CD4-positive, alpha-beta memory T cell (primary cell): ENCODE data around the gene CFAP53. TPM values are rescaled to one million over a fixed set of nuclear protein-coding genes. Genes with fewer than 3 reads are reported as not detected.

Experiments used
- CTCF ChIA-PET: fragments of 350-600 bp; sonication (Branson Sonifier 250); formaldehyde crosslinking; loops from one replicate; lab custom pipeline; 2021; ENCODE audit warnings: inconsistent platforms; ENCODE audit not compliant: partially characterized antibody; lab: Charles Lee
- POLR2A ChIA-PET: fragments of 350-600 bp; sonication (Branson Sonifier 250); formaldehyde crosslinking; loops from one replicate; lab custom pipeline; 2021; ENCODE audit not compliant: partially characterized antibody; lab: Charles Lee
- DNase-seq, 5 donors: peaks; one replicate each; pipeline versions ENCODE4 v3.0.0 to v3.0.0-alpha.2; 2020 to 2022; ENCODE audit warnings: mixed read lengths in 1 of 5
- H3K27ac ChIP-seq: one replicate; pipeline ENCODE4 v1.7.0; 2013; ENCODE audit warnings: low read depth, low read length
- H3K27me3 ChIP-seq: 2 replicates; pipeline ENCODE4 v1.7.0; 2013; ENCODE audit warnings: mild to moderate bottlenecking, low read length, moderate library complexity; ENCODE audit not compliant: insufficient read depth
- H3K36me3 ChIP-seq: 2 replicates; pipeline ENCODE4 v1.7.0; 2013; ENCODE audit warnings: mild to moderate bottlenecking, low read length, moderate library complexity; ENCODE audit not compliant: insufficient read depth
- H3K4me1 ChIP-seq: 2 replicates; pipeline ENCODE4 v1.7.0; 2013; ENCODE audit warnings: mild to moderate bottlenecking, low read length, moderate library complexity; ENCODE audit not compliant: insufficient read depth
- H3K4me3 ChIP-seq, 2 donors: one replicate each; pipeline ENCODE4 v1.7.0; 2013; ENCODE audit warnings: low read length in 2 of 2, mild to moderate bottlenecking in 1 of 2
- H3K9me3 ChIP-seq, 2 donors: one replicate each; pipeline ENCODE4 v1.7.0; 2013; ENCODE audit warnings: low read length in 2 of 2, control low read depth in 1 of 2; ENCODE audit not compliant: control insufficient read depth in 1 of 2
- H3K27ac Mint-ChIP-seq, 7 donors: one replicate each; pipeline ENCODE4 v1.8.0; 2020 to 2021; ENCODE audit warnings: mixed read lengths in 7 of 7, mild to moderate bottlenecking in 6 of 7, inconsistent platforms in 3 of 7, moderate library complexity in 3 of 7
- H3K27me3 Mint-ChIP-seq, 2 donors: one replicate each; pipeline ENCODE4 v1.8.0; 2020 to 2021; ENCODE audit warnings: mixed read lengths in 2 of 2
- H3K36me3 Mint-ChIP-seq, 2 donors: one replicate each; pipeline ENCODE4 v1.8.0; 2020 to 2021; ENCODE audit warnings: mixed read lengths in 2 of 2, inconsistent platforms in 1 of 2, mild to moderate bottlenecking in 1 of 2
- H3K4me1 Mint-ChIP-seq, 4 donors: one replicate each; pipeline ENCODE4 v1.8.0; 2020 to 2021; ENCODE audit warnings: mixed read lengths in 4 of 4, mild to moderate bottlenecking in 1 of 4
- H3K4me3 Mint-ChIP-seq, 8 donors: one replicate each; pipeline ENCODE4 v1.8.0; 2020 to 2021; ENCODE audit warnings: mixed read lengths in 8 of 8, mild to moderate bottlenecking in 7 of 8, moderate library complexity in 6 of 8, inconsistent platforms in 3 of 8
- H3K9me3 Mint-ChIP-seq, 8 donors: one replicate each; pipeline ENCODE4 v1.8.0; 2020 to 2021; ENCODE audit warnings: mixed read lengths in 8 of 8, mild to moderate bottlenecking in 5 of 8, inconsistent platforms in 3 of 8, moderate library complexity in 1 of 8
- intact Hi-C: fragments of 100-400 bp; cut with micrococcal nuclease; formaldehyde crosslinking; loops from one replicate; pipeline ENCODE4 v1.15.1; 2023
- polyA plus RNA-seq, 2 donors: library from polyadenylated mRNA; unstranded; fragments of 300-500 nt; fragmentation: Illumina TruSeq; gene quantifications; one replicate each; pipeline ENCODE4 v1.2.3, GENCODE V29; 2021
- total RNA-seq, 2 experiments: library from RNA; stranded (reverse); gene quantifications; one replicate each; pipeline ENCODE4 v1.2.3, GENCODE V29; 2021

The CFAP53 gene
- total and polyA plus RNA-seq, 4 experiments from 2014 or later = 0.10 to 1.6 (median 0.76) TPM

- H3K9me3 Mint-ChIP-seq = peaks cover 0 to 2% (median 0%) of the 10 kb centered on the region in 8 donors
- no peaks in the 10 kb centered on the region for H3K27me3 Mint-ChIP-seq
- H3K4me3 ChIP-seq = no peak overlapping the region
- peaks cover 30 to 72% of the 10 kb centered on the region in 2 donors for H3K36me3 Mint-ChIP-seq
- H3K4me1 ChIP-seq = peaks cover 30% of the 10 kb centered on the region
- intact Hi-C loops = loop anchor here (5.0 to 10.0 kb wide), 4 partner anchors 473 to 1748 kb away; partner anchors contain the start of genes ACAA2, CTIF and MEX3C
- no peaks in the 10 kb centered on the region for H3K27me3 ChIP-seq
- CTCF ChIA-PET = no interaction called here
- no peak overlapping the region for H3K27ac ChIP-seq
- POLR2A ChIA-PET = no interaction called here
- H3K27ac Mint-ChIP-seq = peak overlapping the region in 2 of 7 donors; percentile 67 to 91
- peaks cover 33 to 63% (median 47%) of the 10 kb centered on the region in 4 donors for H3K4me1 Mint-ChIP-seq
- H3K4me3 Mint-ChIP-seq = peak overlapping the region in 2 of 8 donors; percentile 47 to 49
- no peaks in the 10 kb centered on the region for H3K9me3 ChIP-seq
- peaks cover 22% of the 10 kb centered on the region for H3K36me3 ChIP-seq
- DNase-seq = peak in 1 of 5 donors; percentile 42
Observed at GRCh38 chr18:50285071-50285470, 18.8 kb upstream of the CFAP53 start.

DNA sequence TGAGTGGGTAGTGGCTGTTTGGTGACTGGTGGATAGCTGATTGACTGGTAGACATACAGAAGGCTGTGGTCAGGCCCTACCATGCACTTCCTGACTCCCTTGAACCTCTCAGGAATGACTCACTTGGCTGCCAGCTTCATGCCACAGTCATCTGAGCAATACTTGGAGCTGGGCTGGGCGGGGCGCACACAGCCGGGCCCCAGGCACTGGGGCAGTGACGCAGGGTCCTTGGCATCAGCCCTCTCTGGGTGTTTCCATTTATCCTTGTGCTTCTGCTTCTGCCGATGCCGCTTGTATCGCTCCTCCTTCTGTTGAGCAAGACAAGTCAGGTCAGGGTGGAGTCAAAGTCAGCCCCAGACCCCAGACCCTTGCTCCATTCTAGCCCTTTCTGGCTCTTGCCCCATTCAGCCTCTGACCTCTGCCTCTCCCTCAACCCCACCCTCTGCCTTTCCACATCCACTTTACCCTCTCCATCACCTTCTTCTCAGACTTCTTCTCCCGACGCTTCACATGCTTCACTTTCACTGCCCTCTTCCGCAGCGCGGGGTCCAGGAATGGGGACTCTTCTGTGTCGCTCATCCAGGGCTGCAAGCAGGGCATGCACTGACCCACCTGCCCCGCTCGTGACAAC, 18.1 kb upstream of the CFAP53 start:
- Histone ChIP-seq H3K9me3 (no peaks in the 10 kb centered on the region), H3K27me3 (no peaks in the 10 kb centered on the region), H3K4me1 (peaks cover 37% of the 10 kb centered on the region), H3K36me3 (peaks cover 22% of the 10 kb centered on the region), H3K4me3 (no peak overlapping the region), H3K27ac (no peak overlapping the region)
- peaks cover 35 to 70% (median 51%) of the 10 kb centered on the region in 4 donors for H3K4me1 Mint-ChIP-seq
- H3K36me3 Mint-ChIP-seq = peaks cover 30 to 72% of the 10 kb centered on the region in 2 donors
- H3K27ac Mint-ChIP-seq = peak overlapping the region in 6 of 7 donors; percentile 17 to 91 (median 76)
- POLR2A ChIA-PET = no interaction called here
- no peaks in the 10 kb centered on the region for H3K27me3 Mint-ChIP-seq
- DNase-seq = no peak
- H3K4me3 Mint-ChIP-seq = peak overlapping the region in 6 of 8 donors; percentile 28 to 78 (median 56)
- CTCF ChIA-PET = no interaction called here
- peaks cover 0 to 2% (median 0%) of the 10 kb centered on the region in 8 donors for H3K9me3 Mint-ChIP-seq
- intact Hi-C loops = loop anchor here (10.0 kb wide), 1 partner anchor 1340 kb away; no protein-coding TSS in a partner anchor

DNA sequence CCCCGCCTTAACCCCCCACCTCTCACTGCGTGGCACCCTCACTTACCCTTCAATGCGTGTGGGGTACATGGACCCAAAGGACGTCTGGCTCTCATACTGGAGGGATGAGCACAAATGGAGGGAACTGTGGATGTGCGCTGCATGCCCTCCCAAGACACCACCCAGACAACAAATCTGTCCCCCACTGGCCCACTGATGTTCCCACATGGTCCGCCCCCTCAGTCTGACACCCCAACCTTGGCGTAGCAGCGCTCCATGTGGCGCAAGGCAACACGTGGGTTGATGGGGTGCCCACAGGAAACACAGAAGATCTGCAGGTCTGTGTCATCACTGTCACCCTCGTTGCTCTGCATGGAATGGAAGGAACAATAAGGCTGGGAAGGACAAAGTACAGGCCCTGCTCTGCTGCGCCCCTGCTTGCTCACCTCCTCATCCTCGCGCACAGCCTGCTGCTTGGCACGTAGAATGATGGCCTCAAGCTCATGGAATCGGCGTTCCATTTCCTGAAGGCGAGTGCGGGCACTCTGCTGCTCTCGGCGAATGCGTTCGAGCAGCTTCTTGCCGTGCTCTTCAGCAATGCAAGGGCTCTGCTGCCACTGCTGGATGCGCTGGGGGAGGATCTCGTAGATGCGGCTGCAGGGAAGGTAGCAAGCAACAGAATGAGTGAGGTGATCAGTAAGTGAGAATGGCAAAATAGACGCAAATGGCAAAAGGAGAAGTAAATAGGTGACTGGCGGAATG, 17.3 kb upstream of the CFAP53 start:
- Histone ChIP-seq H3K27ac (no peak overlapping the region), H3K4me3 (no peak overlapping the region), H3K9me3 (no peaks in the 10 kb centered on the region), H3K36me3 (peaks cover 22% of the 10 kb centered on the region), H3K27me3 (no peaks in the 10 kb centered on the region), H3K4me1 (peaks cover 42% of the 10 kb centered on the region)
- intact Hi-C loops = loop anchor here (10.0 kb wide), 1 partner anchor 1339 kb away; no protein-coding TSS in a partner anchor
- DNase-seq = peak in 1 of 5 donors; percentile 43
- H3K4me3 Mint-ChIP-seq = peak overlapping the region; percentile 8 to 98 (median 66)
- H3K9me3 Mint-ChIP-seq = peaks cover 0 to 2% (median 0%) of the 10 kb centered on the region in 8 donors
- CTCF ChIA-PET = interaction anchor here (1.0 kb wide), 1 partner anchor 74 kb away, joined by 3 read pairs; no protein-coding TSS in a partner anchor
- H3K36me3 Mint-ChIP-seq = peaks cover 30 to 79% of the 10 kb centered on the region in 2 donors
- peaks cover 38 to 77% (median 53%) of the 10 kb centered on the region in 4 donors for H3K4me1 Mint-ChIP-seq
- POLR2A ChIA-PET = interaction anchor here (3.4 to 3.7 kb wide), 2 partner anchors 14 to 24 kb away, joined by 29 to 68 read pairs; partner anchors contain the start of gene CFAP53
- peak overlapping the region in 6 of 7 donors; percentile 4 to 91 (median 72) for H3K27ac Mint-ChIP-seq
- no peaks in the 10 kb centered on the region for H3K27me3 Mint-ChIP-seq

- CTCF ChIA-PET = interaction anchor here (1.0 kb wide), 1 partner anchor 75 kb away, joined by 3 read pairs; no protein-coding TSS in a partner anchor
- intact Hi-C loops = loop anchor here (10.0 kb wide), 1 partner anchor 1338 kb away; no protein-coding TSS in a partner anchor
- Histone ChIP-seq H3K9me3 (no peaks in the 10 kb centered on the region), H3K36me3 (peaks cover 25% of the 10 kb centered on the region), H3K4me1 (peaks cover 43% of the 10 kb centered on the region), H3K4me3 (peak overlapping the region in 1 of 2 donors; percentile 97), H3K27ac (no peak overlapping the region), H3K27me3 (no peaks in the 10 kb centered on the region)
- H3K4me3 Mint-ChIP-seq = peak overlapping the region; percentile 50 to 98 (median 70)
- peaks cover 30 to 79% of the 10 kb centered on the region in 2 donors for H3K36me3 Mint-ChIP-seq
- peaks cover 0 to 2% (median 0%) of the 10 kb centered on the region in 8 donors for H3K9me3 Mint-ChIP-seq
- peak in 1 of 5 donors; percentile 41 for DNase-seq
- POLR2A ChIA-PET = interaction anchor here (1.5 to 3.7 kb wide), 3 partner anchors 13 to 747 kb away, joined by 7 to 68 read pairs (median 29); partner anchors contain the start of genes CFAP53 and SMAD4
- H3K4me1 Mint-ChIP-seq = peaks cover 40 to 72% (median 56%) of the 10 kb centered on the region in 4 donors
- peak overlapping the region in 6 of 7 donors; percentile 71 to 91 (median 74) for H3K27ac Mint-ChIP-seq
- H3K27me3 Mint-ChIP-seq = no peaks in the 10 kb centered on the region
Observed at GRCh38 chr18:50282521-50283335, 16.4 kb upstream of the CFAP53 start.

DNA sequence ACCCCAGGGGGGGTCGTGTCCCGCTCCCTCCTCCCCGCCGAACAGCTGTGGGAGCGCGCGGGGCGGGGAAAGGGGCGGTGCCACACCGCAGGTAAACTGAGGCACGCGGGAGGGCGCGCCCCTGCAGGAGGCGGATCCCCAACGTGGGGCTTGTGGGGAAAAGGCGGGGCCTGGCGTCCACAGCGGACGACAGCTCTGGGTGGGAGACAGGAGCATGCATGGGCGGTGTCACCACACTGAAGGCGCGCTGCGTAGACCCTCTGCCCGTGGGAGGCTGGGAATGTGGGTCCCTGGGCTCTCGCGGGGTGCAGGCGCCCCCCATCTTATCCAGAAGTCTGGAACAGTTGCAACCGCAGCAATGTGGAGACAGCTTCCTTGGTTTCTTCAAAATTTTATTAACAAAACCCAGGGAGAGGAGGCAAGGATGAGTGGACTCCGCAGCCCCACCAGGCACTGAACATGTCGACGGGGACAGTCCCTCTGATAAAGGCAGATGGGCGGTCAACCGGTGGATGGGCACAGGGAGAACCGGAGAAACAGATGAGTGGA, 15.8 kb upstream of the CFAP53 start:
- peak overlapping the region in 6 of 7 donors; percentile 88 to 99 (median 98) for H3K27ac Mint-ChIP-seq
- no peaks in the 10 kb centered on the region for H3K27me3 Mint-ChIP-seq
- Histone ChIP-seq H3K4me1 (peaks cover 43% of the 10 kb centered on the region), H3K27me3 (no peaks in the 10 kb centered on the region), H3K27ac (peak overlapping the region; percentile 95), H3K9me3 (no peaks in the 10 kb centered on the region), H3K4me3 (peak overlapping the region; percentile 45 to 97), H3K36me3 (peaks cover 27% of the 10 kb centered on the region)
- POLR2A ChIA-PET = interaction anchor here (0.7 to 3.7 kb wide), 11 partner anchors 9 to 1342 kb away, joined by 3 to 68 read pairs (median 6); partner anchors contain the start of genes C18orf32, CFAP53, SKA1 and SMAD4
- intact Hi-C loops = loop anchor here (1.0 to 10.0 kb wide), 7 partner anchors 16 to 1337 kb away; partner anchors contain the start of genes CFAP53, ME2, RPL17 and SKA1
- peak in 1 of 5 donors; percentile 58 for DNase-seq
- H3K4me3 Mint-ChIP-seq = peak overlapping the region; percentile 96 to 99 (median 98)
- H3K36me3 Mint-ChIP-seq = peaks cover 31 to 73% of the 10 kb centered on the region in 2 donors
- peaks cover 0 to 2% (median 0%) of the 10 kb centered on the region in 8 donors for H3K9me3 Mint-ChIP-seq
- H3K4me1 Mint-ChIP-seq = peaks cover 37 to 66% (median 52%) of the 10 kb centered on the region in 4 donors
- CTCF ChIA-PET = interaction anchor here (0.6 to 2.3 kb wide), 8 partner anchors 8 to 75 kb away, joined by 3 to 19 read pairs (median 6); partner anchors contain the start of gene CFAP53
